Astrocyte of the hippocampus (primary cell): Measurements from ENCODE around the gene RBM34.
A peak's percentile ranks its signal among the peaks of the same experiment; 100 is the strongest.

Experiments used
- DNase-seq: peaks from one replicate; pipeline ENCODE4 v3.0.0; 2011; ENCODE audit warnings: low read depth, low spot score

RBM34 gene

DNA sequence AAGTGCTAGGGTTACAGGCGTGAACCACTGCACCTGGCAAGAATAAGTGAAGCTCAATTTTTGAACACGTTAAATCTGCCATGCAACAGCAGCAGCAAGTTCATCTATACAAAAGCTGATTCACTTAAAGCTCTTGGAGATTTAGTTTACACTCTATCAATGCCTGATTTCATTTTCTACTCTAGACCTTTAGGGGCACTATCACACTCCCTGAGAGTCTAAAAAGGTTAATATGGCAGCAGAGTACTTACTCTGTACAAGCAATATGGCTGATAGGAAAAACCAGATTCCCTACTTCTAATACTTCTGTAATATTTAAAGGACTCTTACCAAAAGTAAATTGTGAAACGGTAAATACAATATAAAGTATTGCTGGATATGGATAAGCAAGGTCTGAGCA is 4.8 kb downstream of the RBM34 start:
- no peak for DNase-seq

DNA sequence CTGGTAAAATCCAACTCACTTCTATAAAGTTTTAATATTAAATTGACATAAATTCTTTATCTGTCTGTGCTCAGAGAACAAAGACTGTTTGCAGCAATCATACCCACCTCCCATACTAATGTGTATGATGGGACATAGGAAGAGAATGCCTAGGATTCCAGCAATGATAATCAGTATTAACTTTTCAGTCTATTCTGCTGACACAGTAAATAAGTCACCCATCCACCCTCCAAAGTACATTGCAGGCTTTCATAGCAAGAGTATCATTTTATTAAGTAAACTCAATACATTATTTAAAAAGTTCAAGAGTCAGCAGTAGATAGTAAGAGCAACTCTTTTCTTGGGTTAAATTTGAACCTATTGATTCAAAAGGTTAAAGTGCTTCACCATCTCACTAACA is 8.8 kb downstream of the RBM34 start:
- no peak for DNase-seq

DNA sequence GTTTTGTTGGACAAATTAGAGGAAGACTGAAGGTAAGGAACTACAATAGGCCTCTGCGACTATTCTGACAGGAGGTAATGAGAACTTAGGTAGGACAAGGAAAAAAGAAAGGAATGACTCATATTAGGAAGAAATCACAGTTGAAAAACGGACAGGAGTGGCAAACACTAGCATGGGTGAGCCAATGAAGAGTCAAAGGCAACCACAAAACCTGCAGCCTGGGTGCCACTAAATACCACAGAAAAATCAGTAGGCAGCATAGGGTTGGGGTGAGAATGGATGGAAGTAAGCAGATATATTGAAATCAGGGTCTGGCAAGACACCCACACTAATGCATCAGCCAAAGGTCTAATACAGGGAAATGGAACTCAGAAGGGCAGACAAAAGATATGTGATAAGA is 10.0 kb downstream of the RBM34 start:
- DNase-seq, result no peak

DNA sequence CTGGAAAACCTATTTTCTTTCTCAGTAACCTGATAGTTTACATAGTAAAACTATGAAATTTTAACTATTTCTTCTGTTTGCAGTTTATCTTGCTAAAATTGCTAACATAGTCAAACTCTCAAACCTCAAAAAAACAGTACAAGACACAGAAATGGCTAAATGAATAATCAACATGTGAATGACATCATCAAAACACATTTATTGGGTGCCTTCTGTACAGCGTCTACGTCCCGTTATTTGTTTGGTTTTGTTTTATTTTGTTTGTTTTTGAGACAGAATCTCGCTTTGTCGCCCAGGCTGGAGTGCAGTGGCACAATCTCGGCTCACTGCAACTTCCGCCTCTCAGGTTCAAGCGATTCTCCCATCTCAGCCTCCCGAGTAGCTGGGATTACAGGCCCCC is 11.2 kb downstream of the RBM34 start:
- DNase-seq, result no peak

DNA sequence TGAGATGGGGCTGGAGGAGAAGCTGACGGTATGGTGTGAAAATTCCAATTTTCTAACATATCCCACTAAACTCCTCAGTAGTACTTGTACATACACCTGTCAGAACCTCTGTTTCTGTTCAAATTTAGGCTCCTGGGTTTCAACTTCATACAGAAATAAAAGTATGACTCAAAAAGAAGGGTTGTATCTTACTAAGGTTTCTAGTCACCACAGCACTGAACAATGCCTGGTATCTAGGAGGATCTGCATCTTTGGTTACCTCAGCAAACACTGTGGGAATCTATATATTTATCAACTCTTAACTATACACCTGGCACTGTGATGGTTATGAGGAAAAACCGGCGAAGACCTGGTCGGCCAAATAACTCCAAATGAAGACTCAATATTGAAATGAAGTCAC is 13.8 kb downstream of the RBM34 start:
- DNase-seq, result no peak

DNA sequence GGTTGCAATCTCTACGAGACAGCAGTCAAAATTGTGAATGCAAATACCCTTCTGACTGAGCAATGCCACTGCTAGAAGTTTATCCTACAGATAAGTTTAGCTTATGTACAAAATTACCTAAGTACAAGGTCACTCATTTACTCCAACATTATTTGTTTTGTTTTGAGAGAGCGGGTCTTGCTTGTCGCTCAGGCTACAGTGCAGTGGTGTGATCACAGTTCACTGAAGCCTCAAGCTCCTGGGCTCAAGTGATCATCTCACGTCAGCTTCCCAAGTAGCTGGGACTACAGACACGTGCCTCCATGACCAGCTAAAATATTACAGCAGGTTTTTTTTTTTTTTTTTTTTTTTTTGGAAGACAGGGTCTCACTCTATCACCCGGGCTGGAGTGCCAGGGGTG is 15.4 kb downstream of the RBM34 start:
- DNase-seq, result no peak

DNA sequence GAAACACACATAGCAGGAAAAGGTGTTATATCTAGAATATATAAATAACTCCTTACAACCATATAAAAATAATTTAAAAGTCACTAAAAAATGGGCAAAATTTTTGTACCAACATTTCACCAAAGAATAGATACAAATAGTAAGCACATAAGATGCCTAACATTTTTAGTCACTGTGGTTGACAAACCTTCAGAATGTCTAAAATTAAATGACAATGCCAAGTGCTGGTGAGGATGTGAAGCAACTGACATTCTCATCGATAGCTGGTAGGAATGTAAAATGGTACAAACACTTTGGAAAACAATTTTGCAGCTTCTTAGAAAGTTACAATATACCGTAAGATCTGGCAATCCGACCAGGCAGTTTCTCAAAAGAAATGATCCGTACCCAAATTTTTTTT is 18.1 kb downstream of the RBM34 start:
- DNase-seq, result no peak

DNA sequence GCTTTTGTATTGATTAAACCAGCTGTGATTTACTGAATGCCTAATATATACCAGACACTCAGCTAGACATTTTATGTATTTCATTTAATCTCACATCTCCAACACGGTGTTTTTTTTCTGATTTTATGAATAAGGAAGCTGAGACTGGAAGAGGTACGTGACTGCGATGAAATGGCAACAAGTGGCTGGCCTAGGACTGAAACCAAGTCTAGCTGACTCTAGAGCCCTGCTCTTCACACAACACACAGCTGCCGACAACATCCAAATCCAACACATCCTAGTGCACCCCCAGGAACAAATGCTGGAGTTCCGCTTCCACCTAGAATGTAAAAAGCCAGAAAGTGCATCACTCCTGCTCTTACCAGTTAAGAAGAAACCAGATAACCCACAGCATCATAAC is 21.7 kb downstream of the RBM34 start:
- no peak for DNase-seq

DNA sequence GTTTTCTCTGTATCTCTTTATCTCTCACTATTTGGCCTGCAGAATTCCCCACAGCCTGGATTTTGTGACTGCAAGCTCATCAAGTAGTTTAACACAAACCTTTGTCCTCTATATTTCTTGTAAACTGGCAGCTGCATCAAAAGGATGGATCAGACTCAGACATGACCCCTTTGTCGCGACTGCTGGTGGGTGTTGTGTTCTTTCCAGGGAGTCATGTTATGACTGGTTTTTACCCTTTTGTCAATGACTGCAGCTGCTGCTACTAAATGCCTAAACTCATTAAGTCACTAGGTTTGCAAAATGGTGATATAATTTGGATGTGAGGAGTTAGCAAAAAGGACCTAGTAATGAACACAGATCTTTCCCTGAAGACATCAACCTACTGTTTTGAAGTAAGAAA is 22.2 kb downstream of the RBM34 start:
- DNase-seq, result no peak

DNA sequence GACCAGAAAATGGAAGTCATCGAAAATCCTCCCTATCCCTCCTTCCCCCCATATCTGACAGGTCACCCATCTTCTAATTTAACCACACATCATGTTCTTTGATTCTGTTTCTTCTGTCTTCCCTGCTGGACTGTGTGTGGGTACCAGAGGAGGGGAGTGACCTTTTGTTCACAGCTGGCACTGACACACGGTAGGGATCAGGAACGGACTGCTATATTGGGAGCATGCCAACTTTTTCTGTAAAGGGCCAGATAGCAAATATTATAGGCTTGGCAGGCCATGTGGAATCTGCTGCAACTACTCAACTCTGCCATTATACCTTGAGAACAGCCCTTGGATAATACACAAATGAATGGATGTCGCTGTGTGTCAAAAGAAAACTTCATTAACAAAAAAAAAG is 24.9 kb downstream of the RBM34 start:
- no peak for DNase-seq

DNA sequence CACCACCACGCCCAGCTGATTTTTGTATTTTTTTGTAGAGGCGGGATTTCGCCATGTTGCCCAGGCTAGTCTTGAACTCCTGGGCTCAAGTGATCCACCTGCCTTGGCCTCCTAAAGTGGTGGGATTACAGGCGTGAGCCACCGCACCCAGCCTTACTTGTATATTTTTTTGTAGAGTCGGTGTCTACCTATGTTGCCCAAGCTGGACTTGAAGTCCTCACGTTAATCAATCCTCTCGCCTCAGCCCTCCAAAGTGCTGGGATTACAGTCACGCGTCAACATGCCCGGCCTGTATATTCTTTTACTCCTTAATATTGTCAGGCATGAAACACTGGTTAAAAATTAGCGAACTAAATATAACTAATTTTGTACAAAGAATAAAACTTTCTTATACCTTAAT is 26.9 kb downstream of the RBM34 start:
- no peak for DNase-seq

DNA sequence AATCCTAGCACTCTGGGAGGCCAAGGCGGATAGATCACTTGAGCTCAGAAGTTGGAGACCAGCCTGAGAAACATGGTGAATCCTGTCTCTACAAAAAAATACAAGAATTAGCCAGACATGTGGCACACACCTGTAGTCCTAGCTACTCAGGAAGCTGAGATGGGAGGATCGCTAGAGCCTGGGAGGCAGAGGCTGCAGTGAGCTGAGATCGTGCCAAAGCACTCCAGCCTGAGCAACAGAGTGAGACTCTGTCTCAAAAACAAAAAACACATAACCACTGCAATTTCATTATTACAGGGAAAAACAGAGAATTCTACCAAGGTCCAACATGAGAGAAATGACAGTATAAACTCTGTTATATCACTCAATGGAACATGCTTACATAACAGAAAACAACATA is 28.0 kb downstream of the RBM34 start:
- no peak for DNase-seq

DNA sequence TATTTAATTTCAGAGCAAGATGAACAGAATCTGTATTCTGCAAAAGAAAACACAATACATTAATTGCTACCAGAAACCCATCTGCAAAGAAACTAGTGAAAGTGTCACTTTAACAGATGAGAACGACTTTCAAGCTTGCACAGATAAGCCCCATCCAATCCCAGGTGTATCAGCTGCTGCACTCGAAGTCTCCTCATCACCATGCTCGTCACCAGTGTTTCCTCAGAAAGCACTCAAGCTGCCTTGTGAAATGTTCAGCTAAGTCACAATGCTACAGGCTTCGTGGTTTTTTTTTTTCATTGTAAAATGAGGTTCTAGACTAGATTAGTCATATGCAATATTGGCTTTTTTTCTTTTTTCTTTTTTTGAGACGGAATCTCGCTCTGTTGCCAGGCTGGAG is 29.1 kb downstream of the RBM34 start:
- DNase-seq, result no peak

DNA sequence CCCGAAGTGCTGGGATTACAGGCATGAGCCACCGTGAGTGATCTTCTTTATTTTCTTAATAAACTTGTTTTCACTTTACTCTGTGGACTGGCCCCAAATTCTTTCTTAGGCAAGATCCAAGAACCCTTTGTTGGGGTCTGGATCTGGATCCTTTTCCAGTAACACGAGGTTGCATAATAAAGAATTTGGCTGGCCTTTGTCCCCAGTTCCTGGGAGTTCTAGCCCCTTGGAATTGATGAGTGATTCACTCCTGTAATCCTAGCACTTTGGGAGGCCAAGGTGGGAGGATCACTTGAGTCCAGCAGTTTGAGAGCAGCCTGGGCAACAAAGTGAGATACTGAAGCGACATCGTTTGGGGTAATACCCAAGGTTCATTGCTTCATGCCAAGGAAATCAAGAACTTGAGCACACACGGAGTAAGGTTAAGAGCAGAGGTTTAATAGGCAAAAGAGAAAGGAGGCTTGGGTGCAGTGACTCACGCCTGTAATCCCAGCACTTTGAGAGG is 30.2 kb downstream of the RBM34 start:
- no peak for DNase-seq

DNA sequence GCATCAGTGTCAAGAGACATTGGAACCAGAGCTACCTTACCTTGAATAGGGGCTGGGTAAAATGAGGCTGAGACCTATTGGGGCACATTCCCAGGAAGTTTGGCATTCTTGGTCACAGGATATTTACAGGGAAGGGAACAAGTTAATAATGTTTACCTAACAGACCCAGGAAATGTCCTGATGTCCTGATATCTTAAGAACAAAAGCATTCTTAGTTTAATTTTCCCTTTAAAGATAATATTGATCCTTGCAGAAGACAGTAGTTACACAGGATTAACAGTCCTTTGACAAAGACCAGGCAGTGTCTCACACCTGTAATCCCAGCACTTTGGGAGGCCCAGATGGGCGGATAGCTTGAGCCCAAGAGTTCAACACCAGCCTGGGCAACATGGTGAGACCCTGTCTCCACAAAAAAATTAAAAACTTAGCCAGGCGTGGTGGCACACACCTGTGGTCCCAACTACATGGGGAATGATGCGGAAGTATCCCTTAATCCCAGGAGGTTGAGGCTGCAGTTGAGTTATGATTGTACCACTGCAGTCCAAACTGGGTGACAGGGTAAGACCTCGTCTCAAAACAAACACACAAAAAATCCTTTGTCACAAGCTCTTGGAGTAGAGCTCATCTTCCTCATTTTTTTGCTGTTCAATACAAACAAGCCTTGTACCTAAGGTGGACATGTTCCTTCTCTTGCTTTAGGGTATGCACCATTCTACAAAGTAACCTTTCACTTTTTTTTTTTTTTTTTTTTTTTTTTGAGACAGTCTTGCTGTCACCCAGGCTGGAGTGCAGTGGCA is 31.1 kb downstream of the RBM34 start:
- DNase-seq, result no peak

DNA sequence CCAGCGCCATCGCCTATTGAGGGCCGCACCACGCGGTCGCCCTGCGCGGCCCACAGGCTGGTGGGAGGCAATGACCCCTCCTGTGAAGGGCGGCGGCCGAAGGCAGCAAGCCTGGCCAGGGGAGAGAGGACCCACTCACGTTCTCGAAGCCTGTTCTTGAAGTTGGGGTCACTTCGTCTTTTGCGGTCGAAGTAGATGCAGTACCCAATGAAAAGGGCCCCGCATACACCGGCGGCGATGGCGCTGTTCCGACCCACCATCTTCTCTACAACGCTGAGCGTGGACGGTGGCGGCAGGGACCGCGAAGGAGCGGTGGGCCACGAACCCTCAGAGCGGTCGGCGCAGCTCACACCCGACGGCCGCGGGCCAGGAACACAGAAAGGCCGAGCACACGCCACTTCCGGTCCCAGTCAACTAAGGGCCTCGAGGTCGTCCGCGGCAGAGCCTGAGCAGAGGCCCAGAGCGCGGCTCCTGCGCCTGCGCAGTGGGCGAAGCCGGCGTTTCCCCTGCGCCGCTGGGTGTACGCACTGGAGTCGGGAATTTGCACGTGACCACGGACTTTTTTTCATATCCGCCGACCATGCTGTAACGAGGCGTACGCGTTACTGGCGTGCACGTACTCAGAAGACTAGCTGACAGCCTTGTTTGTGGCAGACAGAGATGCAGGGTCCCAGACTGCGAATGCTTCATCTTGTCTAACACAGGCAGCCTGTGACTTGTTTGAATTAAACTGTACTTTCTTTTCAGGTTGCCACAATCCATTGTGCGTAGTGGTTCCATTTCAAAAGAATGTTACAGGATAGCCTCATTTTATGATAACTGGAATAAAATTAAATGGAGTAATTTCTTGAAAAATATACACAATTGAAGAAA is 32.4 kb downstream of the RBM34 start, which contains the start of gene TOMM20:
Gene TOMM20 (minus strand): TSS at position 382 of the 873 bp plus-strand sequence. CDS start 122 bp downstream, at position 260.
- peak; percentile 99 for DNase-seq

DNA sequence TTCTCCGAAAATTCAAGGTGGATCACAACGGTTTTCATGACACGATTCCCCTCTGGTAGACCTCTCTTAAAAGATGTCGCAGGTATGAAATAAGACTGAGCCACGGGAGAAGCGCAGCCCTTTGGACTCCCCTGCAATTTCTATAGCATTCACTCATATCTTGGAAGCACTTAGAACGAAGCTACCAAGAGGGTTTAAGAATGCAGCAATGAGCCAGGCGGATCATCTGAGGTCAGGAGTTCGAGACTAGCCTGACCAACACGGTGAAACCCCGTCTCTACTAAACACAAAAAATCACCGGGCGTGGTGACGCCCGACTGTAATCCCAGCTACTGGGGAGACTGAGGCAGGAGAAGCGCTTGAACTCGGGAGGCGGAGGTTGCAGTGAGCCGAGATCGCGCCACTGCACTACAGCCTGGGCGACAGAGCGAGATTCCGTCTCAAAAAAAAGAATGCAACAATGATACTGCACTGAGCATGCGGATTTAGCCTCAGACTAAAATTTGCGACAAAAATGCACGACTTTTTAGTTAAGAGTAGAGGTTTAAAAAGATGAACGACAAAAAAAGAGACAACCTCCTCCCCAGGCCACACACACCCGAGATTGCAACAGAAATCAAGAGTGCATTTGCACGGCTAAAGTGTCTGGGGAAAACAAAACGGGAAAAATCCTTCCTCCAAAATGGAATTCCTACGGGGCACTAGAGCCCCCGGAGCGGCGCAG is 33.2 kb downstream of the RBM34 start:
- peak; percentile 27 for DNase-seq

DNA sequence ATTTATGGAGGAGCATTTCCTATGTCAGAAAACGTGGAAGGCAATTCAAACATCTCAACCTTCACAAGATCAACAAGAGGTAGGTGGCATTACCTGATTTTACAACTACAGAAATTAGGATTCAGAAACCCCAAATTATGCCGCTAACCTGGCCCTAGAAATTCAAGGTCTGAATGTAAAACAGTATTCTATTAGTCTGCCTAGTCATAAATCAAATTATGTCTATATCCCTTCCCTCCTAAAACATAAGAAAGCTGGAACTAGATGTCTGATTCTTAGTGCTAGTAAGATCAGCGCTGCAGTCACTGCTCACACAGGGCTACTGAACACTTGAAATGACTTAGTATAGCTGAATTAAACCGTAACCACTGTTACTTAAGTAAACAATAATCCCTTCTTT is 33.8 kb downstream of the RBM34 start:
- DNase-seq, result peak; percentile 19

DNA sequence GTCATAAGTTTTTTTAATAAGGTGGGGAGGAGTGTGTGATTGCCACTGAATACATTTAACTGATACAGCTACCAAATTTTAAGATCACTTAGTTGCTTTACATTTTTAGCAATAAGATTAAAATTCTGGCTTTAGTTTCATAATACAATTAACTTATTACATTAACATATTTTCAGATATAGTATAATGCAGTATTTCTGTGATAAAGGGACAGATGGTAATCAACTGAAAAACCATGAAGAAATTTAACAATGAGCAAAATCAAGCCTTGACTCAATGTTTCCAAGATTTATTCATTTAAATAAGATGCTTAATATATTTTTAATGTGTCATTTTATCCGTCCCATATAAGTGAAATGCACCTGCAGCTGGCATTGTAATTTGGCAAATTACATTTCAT is 36.4 kb downstream of the RBM34 start:
- no peak for DNase-seq

DNA sequence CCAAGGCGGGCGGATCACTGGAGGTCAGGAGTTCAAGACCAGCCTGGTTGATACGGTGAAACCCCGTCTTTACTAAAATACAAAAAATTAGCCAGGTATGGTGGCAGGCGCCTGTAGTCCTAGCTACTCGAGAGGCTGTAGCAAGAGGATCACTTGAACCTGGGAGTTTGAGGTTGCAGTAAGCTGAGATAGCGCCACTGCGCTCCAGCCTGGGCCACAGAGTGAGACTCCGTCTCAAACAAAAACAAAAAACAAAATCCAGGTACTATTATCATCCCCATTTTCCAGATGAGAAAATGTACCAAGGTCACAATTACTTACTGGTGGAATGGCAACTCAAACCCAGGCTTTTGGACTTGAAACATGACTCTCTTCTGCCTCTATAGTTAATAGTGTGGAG is 36.9 kb downstream of the RBM34 start:
- no peak for DNase-seq

DNA sequence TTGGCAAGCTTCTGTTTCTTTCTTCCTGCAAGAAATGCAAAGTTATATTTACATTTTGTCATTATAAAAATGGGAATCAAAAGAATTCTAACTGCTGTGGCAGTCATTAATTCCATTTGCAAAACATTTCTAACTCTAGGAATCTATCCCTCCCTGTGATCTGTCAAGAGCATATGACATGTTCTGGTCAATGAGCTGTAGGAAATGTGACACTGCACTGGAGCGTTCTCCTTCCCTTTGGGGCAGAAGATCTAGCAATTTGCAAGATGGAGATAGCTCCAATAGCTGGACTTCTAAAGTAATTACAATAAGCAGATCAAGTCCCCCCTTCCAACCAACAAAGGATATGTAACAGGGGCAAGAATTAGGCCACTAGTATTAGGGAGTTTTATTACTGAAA is 38.7 kb downstream of the RBM34 start:
- no peak for DNase-seq
